HepG2 (cell line): ENCODE results near the gene MAGIX. TPM values are rescaled to one million over a fixed set of nuclear protein-coding genes. Genes with fewer than 3 reads are reported as not detected.

Experiments used
- ATAC-seq: fragments of 200-7000 bp; cut with Tn5 transposase; 3 replicates; pipeline ENCODE4 v1.9.1; 2020; ENCODE audit warnings: mild to moderate bottlenecking, moderate library complexity
- BruUV-seq: library from RNA; stranded (reverse); fragments of 400-500 nt; replicated peaks from 2 replicates; lab custom pipeline; 2021; lab: Mats Ljungman, UMichigan
- CTCF ChIA-PET: fragments of 300-600 bp; formaldehyde crosslinking; extraction: SDS; loops from one replicate; lab custom pipeline; 2021; ENCODE audit warnings: low total read pairs, inconsistent platforms, low intra/inter-chr PET ratio; lab: Yijun Ruan, JAX
- POLR2A ChIA-PET: fragments of 350-600 bp; sonication (Branson Sonifier 250); formaldehyde crosslinking; loops from one replicate; lab custom pipeline; 2020; ENCODE audit warnings: antibody characterized with exemption, inconsistent platforms; lab: Yijun Ruan, JAX
- DNase-seq: peaks from one replicate; pipeline ENCODE4 v3.0.0-alpha.2; 2015; ENCODE audit warnings: low spot score
- FAIRE-seq: peaks from 3 replicates; lab custom pipeline; 2011; peaks lifted over from hg19 to GRCh38; lab: Jason Lieb, UNC
- H2AFZ ChIP-seq: one replicate; pipeline ENCODE4 v1.6.1; 2011; ENCODE audit warnings: low read length, inconsistent platforms
- H3K27ac ChIP-seq: fragments of 300-600 bp; 3 replicates; pipeline ENCODE4 v1.8.0; 2011; ENCODE audit warnings: mixed run types, mild to moderate bottlenecking, mixed read lengths, low read length, inconsistent platforms; ENCODE audit not compliant: insufficient read depth; ENCODE audit errors: extremely low read length
- H3K27me3 ChIP-seq, 2 experiments: fragments of 200-600 bp in 1 of 2; 2 replicates in 1 of 2; 3 replicates in 1 of 2; pipeline versions ENCODE4 v1.6.0 to v1.8.0; 2011; ENCODE audit warnings: low read length in 2 of 2, mild to moderate bottlenecking in 2 of 2, moderate library complexity in 2 of 2, inconsistent platforms in 1 of 2; ENCODE audit not compliant: insufficient read depth in 2 of 2, control insufficient read depth in 1 of 2
- H3K36me3 ChIP-seq, 2 experiments: fragments of 200-600 bp in 1 of 2; replicated peaks in 1 of 2; 2 replicates in 1 of 2; 3 replicates in 1 of 2; pipeline versions ENCODE4 v1.5.1 to v1.8.0; 2011; ENCODE audit warnings: low read length in 2 of 2, inconsistent platforms in 1 of 2; ENCODE audit not compliant: insufficient read depth in 2 of 2, control insufficient read depth in 1 of 2
- H3K4me1 ChIP-seq: 2 replicates; pipeline ENCODE4 v1.5.1; 2012; ENCODE audit warnings: low read length, inconsistent platforms; ENCODE audit not compliant: insufficient read depth
- H3K4me2 ChIP-seq: 2 replicates; pipeline ENCODE4 v1.6.0; 2011; ENCODE audit warnings: low read depth, low read length, inconsistent platforms
- H3K4me3 ChIP-seq, 3 experiments: fragments of 200-600 bp in 1 of 3; sonication (generic), shearing (Covaris generic) in 1 of 3; replicated peaks in 1 of 3; 2 replicates each; pipeline ENCODE4 v1.5.1; 2011 to 2016; ENCODE audit warnings: low read length in 3 of 3, inconsistent platforms in 2 of 3, low read depth in 2 of 3, mild to moderate bottlenecking in 2 of 3, control low read depth in 1 of 3, mixed read lengths in 1 of 3; ENCODE audit not compliant: insufficient read depth in 1 of 3
- H3K79me2 ChIP-seq: one replicate; pipeline ENCODE4 v1.6.1; 2011; ENCODE audit warnings: low read length, inconsistent platforms; ENCODE audit not compliant: insufficient read depth
- H3K9ac ChIP-seq: 2 replicates; pipeline ENCODE4 v1.6.0; 2011; ENCODE audit warnings: mild to moderate bottlenecking, low read depth, low read length, inconsistent platforms; ENCODE audit not compliant: insufficient read depth
- H3K9me3 ChIP-seq: 2 replicates; pipeline ENCODE4 v1.5.1; 2012; ENCODE audit warnings: mild to moderate bottlenecking, low read length
- H4K20me1 ChIP-seq: 2 replicates; pipeline ENCODE4 v1.6.0; 2011; ENCODE audit warnings: inconsistent platforms, mild to moderate bottlenecking, low read length, moderate library complexity; ENCODE audit not compliant: insufficient read depth
- AKNA ChIP-seq: sonication (generic); formaldehyde crosslinking; IDR thresholded peaks from 2 replicates; pipeline ENCODE4 v1.4.0; 2020; ENCODE audit warnings: missing genetic modification reagents, borderline replicate concordance
- ATAD3A ChIP-seq: sonication (generic); formaldehyde crosslinking; IDR thresholded peaks from 2 replicates; pipeline ENCODE4 v1.4.0; 2020; ENCODE audit warnings: missing genetic modification reagents
- BHLHE40 ChIP-seq: IDR thresholded peaks from 2 replicates; pipeline ENCODE4 v1.6.1; 2011; ENCODE audit warnings: low read length, improper control_type of control experiment
- FOSL2 ChIP-seq: sonication (generic); formaldehyde crosslinking; IDR thresholded peaks from 2 replicates; pipeline ENCODE4 v1.4.0; 2020; ENCODE audit warnings: missing genetic modification reagents
- IKZF1 ChIP-seq: fragments of 450-650 bp; IDR thresholded peaks from 2 replicates; pipeline ENCODE4 v1.7.1; 2016
- KAT2B ChIP-seq: fragments of 150-350 bp; IDR thresholded peaks from 2 replicates; pipeline ENCODE4 v1.6.1; 2014; ENCODE audit warnings: low read depth, low read length, borderline replicate concordance
- KDM5B ChIP-seq: sonication (generic); formaldehyde crosslinking; IDR thresholded peaks from 2 replicates; pipeline ENCODE4 v1.4.0; 2020; ENCODE audit warnings: missing genetic modification reagents, mild to moderate bottlenecking, borderline replicate concordance
- KLF11 ChIP-seq: IDR thresholded peaks from 2 replicates; pipeline ENCODE4 v1.6.1; 2016; ENCODE audit warnings: missing compliant biosample characterization
- PAXIP1 ChIP-seq: sonication (generic); formaldehyde crosslinking; conservative IDR thresholded peaks from 2 replicates; pipeline ENCODE4 v1.4.0; 2020; ENCODE audit warnings: mild to moderate bottlenecking, missing genetic modification reagents, moderate library complexity
- SNAI1 ChIP-seq: sonication (generic); formaldehyde crosslinking; IDR thresholded peaks from 2 replicates; pipeline ENCODE4 v1.5.0; 2020; ENCODE audit warnings: mild to moderate bottlenecking, missing genetic modification reagents, borderline replicate concordance
- SP5 ChIP-seq: IDR thresholded peaks from 2 replicates; pipeline ENCODE4 v1.6.1; 2016; ENCODE audit warnings: low read depth, borderline replicate concordance
- ZNF10 ChIP-seq: sonication (generic); formaldehyde crosslinking; IDR thresholded peaks from 2 replicates; pipeline ENCODE4 v1.4.0; 2020; ENCODE audit warnings: mild to moderate bottlenecking, low read depth, missing genetic modification reagents, borderline replicate concordance
- ZNF17 ChIP-seq: sonication (generic); formaldehyde crosslinking; IDR thresholded peaks from 2 replicates; pipeline ENCODE4 v1.5.0; 2020; ENCODE audit warnings: mild to moderate bottlenecking, missing genetic modification reagents
- ZNF619 ChIP-seq: sonication (generic); formaldehyde crosslinking; IDR thresholded peaks from 2 replicates; pipeline ENCODE4 v1.4.0; 2020; ENCODE audit warnings: mild to moderate bottlenecking, missing genetic modification reagents
- ZNF670 ChIP-seq: sonication (generic); formaldehyde crosslinking; IDR thresholded peaks from 2 replicates; pipeline ENCODE4 v1.8.0; 2022; ENCODE audit warnings: mild to moderate bottlenecking, missing genetic modification reagents, borderline replicate concordance
- ZNF773 ChIP-seq: sonication (generic); formaldehyde crosslinking; IDR thresholded peaks from 2 replicates; pipeline ENCODE4 v1.4.0; 2020; ENCODE audit warnings: missing genetic modification reagents, borderline replicate concordance
- WGBS: methylation state at CpG from one replicate; pipeline ENCODE4 v1.1.6; 2017; ENCODE audit warnings: low lambda C conversion rate; 5-methylcytosine and 5-hydroxymethylcytosine counted together
- in situ Hi-C: cut with HindIII; loops from 2 replicates; pipeline ENCODE4 v1.10.0; 2017; ENCODE audit warnings: low pct_unique_long_range_greater_than_20kb; ENCODE audit not compliant: extremely low pct_ligation_motif_present
- intact Hi-C: fragments of 100-400 bp; cut with micrococcal nuclease; formaldehyde crosslinking; loops from one replicate; pipeline ENCODE4 v1.10.0; 2022; ENCODE audit not compliant: unreplicated experiment
- polyA plus RNA-seq, 8 experiments: library from polyadenylated mRNA; depleted of rRNA in 3 of 8; stranded (reverse) in 7 of 8; unstranded in 1 of 8; fragments of >200 nt; fragmentation: Illumina TruSeq in 4 of 8; extraction: Trizol in 4 of 8; gene quantifications; 2 replicates each; pipeline versions ENCODE4 v1.2.1 to v1.2.3, GENCODE V29; 2011 to 2016; ENCODE audit warnings: low read depth in 4 of 8, missing spikeins in 1 of 8, mixed read lengths in 1 of 8; ENCODE audit not compliant: insufficient read depth in 1 of 8
- total RNA-seq, 5 experiments: library from RNA; depleted of rRNA; stranded (reverse); fragments of >200 nt; fragmentation: Illumina TruSeq; extraction: Trizol; gene quantifications; 2 replicates each; pipeline ENCODE4 v1.2.3, GENCODE V29; 2016; ENCODE audit warnings: low read depth in 1 of 5
- TF ChIP-seq, protein P1 (sequence below): IDR thresholded peaks from 2 replicates; pipeline ENCODE4 v1.6.1; 2012; ENCODE audit warnings: low read depth, low read length, improper control_type of control experiment

Gene MAGIX
- total and polyA plus RNA-seq, 2 of the 13 experiments (the other 11 are each of a cell fraction or from before 2014, with no cell fraction given): 0.63 to 1.2 TPM

DNA sequence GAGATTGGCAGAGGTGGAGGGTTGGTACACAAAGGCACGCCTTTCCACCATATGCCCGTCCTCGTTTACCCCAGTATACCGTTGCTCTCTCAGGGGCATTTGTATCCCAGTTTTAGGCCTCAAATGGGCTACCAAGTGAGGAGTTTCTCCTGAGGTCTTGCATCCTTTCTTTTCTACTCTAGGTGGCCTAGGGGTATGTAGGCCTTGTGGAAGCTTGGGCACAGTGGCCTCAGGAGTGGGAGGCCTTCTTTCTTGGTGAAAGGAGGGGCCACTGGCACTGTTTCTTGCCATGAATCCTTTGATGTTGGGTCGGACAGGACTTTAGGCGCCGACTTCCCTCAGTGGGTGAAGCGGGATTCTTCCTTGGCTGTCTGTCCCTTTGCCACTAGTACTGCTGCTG lies 15.3 kb upstream of the MAGIX start:
- DNase-seq: no peak
- H3K4me2 ChIP-seq: no peak overlapping the region
- ChIA-PET POLR2A (no interaction called here), CTCF (no interaction called here)
- H2AFZ ChIP-seq: no peak overlapping the region
- no peaks in the 10 kb centered on the region for H3K36me3 ChIP-seq
- in situ Hi-C loops: no loop called here
- no peak overlapping the region for H3K9ac ChIP-seq
- ATAC-seq: no peak
- BruUV-seq: no TSS peak
- peaks cover 29% of the 10 kb centered on the region for H3K4me1 ChIP-seq
- no peaks in the 10 kb centered on the region for H3K27me3 ChIP-seq
- H3K27ac ChIP-seq: no peak overlapping the region
- H3K9me3 ChIP-seq: no peaks in the 10 kb centered on the region
- WGBS: 96% methylated on average over 4 of the region's 8 CpGs
- no peaks in the 10 kb centered on the region for H4K20me1 ChIP-seq
- no peaks in the 10 kb centered on the region for H3K79me2 ChIP-seq
- no peak for FAIRE-seq
- intact Hi-C loops: no loop called here
- no peak overlapping the region for H3K4me3 ChIP-seq
- TF ChIP-seq KAT2B: no peak
- no peak for TF ChIP-seq BHLHE40
- TF ChIP-seq, protein P1, sequence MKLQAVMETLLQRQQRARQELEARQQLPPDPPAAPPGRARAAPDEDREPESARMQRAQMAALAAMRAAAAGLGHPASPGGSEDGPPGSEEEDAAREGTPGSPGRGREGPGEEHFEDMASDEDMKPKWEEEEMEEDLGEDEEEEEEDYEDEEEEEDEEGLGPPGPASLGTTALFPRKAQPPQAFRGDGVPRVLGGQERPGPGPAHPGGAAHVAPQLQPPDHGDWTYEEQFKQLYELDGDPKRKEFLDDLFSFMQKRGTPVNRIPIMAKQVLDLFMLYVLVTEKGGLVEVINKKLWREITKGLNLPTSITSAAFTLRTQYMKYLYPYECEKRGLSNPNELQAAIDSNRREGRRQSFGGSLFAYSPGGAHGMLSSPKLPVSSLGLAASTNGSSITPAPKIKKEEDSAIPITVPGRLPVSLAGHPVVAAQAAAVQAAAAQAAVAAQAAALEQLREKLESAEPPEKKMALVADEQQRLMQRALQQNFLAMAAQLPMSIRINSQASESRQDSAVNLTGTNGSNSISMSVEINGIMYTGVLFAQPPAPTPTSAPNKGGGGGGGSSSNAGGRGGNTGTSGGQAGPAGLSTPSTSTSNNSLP: no peak
- TF ChIP-seq KLF11 (CRISPR knock-in tag): no peak
- no peak for TF ChIP-seq ZNF17 (CRISPR knock-in tag)
- no peak for TF ChIP-seq PAXIP1
- no peak for TF ChIP-seq SNAI1 (CRISPR knock-in tag)
- no peak for TF ChIP-seq IKZF1
- TF ChIP-seq ATAD3A (CRISPR knock-in tag): no peak
- TF ChIP-seq KDM5B (CRISPR knock-in tag): no peak
- no peak for TF ChIP-seq ZNF773 (CRISPR knock-in tag)
- no peak for TF ChIP-seq ZNF10 (CRISPR knock-in tag)
- no peak for TF ChIP-seq SP5 (CRISPR knock-in tag)
- no peak for TF ChIP-seq ZNF619
- no peak for TF ChIP-seq FOSL2 (CRISPR knock-in tag)
- no peak for TF ChIP-seq ZNF670 (CRISPR knock-in tag)
- no peak for TF ChIP-seq AKNA
